IMR-90 (cell line): ENCODE results near the gene FCRL5. TPM values are rescaled to one million over a fixed set of nuclear protein-coding genes. Genes with fewer than 3 reads are reported as not detected.

ENCODE experiments used
- ATAC-seq: fragments of 200-7000 bp; cut with Tn5 transposase; 2 replicates; pipeline ENCODE4 v1.9.1; 2020; ENCODE audit warnings: low read depth, mild to moderate bottlenecking, moderate library complexity
- BruUV-seq: library from RNA; stranded (reverse); fragments of 400-500 nt; replicated peaks from 2 replicates; lab custom pipeline; 2021; lab: Mats Ljungman, UMichigan
- CTCF ChIA-PET: fragments of 300-600 bp; formaldehyde crosslinking; extraction: SDS; loops from one replicate; lab custom pipeline; 2021; ENCODE audit warnings: antibody characterized with exemption; lab: Yijun Ruan, JAX
- POLR2A ChIA-PET: fragments of 300-600 bp; sonication (Branson Sonifier 250); formaldehyde crosslinking; loops from one replicate; lab custom pipeline; 2022; ENCODE audit warnings: antibody characterized with exemption; ENCODE audit not compliant: unreplicated experiment; lab: Charles Lee
- DNase-seq: peaks from one replicate; pipeline ENCODE4 v3.0.0; 2013
- H2AFZ ChIP-seq: replicated peaks from 2 replicates; pipeline ENCODE3; 2013; ENCODE audit warnings: low read length, mild to moderate bottlenecking; ENCODE audit not compliant: poor library complexity
- H2AK5ac ChIP-seq: 2 replicates; pipeline ENCODE4 v1.6.1; 2013; ENCODE audit warnings: low read depth, low read length, inconsistent platforms
- H2AK9ac ChIP-seq: replicated peaks from 2 replicates; pipeline ENCODE3; 2013; ENCODE audit warnings: mild to moderate bottlenecking, low read depth, low read length, moderate library complexity; ENCODE audit not compliant: poor library complexity
- H2BK120ac ChIP-seq: 2 replicates; pipeline ENCODE4 v1.6.1; 2013; ENCODE audit warnings: low read depth, low read length, inconsistent platforms
- H2BK15ac ChIP-seq: 3 replicates; pipeline ENCODE4 v1.6.1; 2013; ENCODE audit warnings: low read depth, low read length, inconsistent platforms
- H2BK20ac ChIP-seq: 2 replicates; pipeline ENCODE4 v1.6.1; 2013; ENCODE audit warnings: low read depth, mild to moderate bottlenecking, inconsistent platforms, low read length, moderate library complexity
- H2BK5ac ChIP-seq: 2 replicates; pipeline ENCODE4 v1.6.1; 2013; ENCODE audit warnings: mild to moderate bottlenecking, low read depth, low read length, inconsistent platforms; ENCODE audit not compliant: poor library complexity, severe bottlenecking
- H3K14ac ChIP-seq: replicated peaks from 2 replicates; pipeline ENCODE4 v1.6.1; 2013; ENCODE audit warnings: low read depth, low read length, inconsistent platforms
- H3K18ac ChIP-seq: 2 replicates; pipeline ENCODE4 v1.6.1; 2013; ENCODE audit warnings: low read depth, low read length, control low read depth
- H3K23ac ChIP-seq: 2 replicates; pipeline ENCODE4 v1.6.1; 2013; ENCODE audit warnings: low read depth, low read length, inconsistent platforms
- H3K27ac ChIP-seq: 2 replicates; pipeline ENCODE4 v1.5.1; 2013; ENCODE audit warnings: mild to moderate bottlenecking, control low read depth, low read length; ENCODE audit not compliant: insufficient read depth
- H3K27me3 ChIP-seq: 2 replicates; pipeline ENCODE4 v1.6.1; 2013; ENCODE audit warnings: low read length; ENCODE audit not compliant: control insufficient read depth, insufficient read depth
- H3K36me3 ChIP-seq: 2 replicates; pipeline ENCODE4 v1.6.1; 2013; ENCODE audit warnings: low read length, mixed read lengths; ENCODE audit not compliant: control insufficient read depth, insufficient read depth
- H3K4ac ChIP-seq: 2 replicates; pipeline ENCODE4 v1.6.1; 2013; ENCODE audit warnings: low read depth, low read length, inconsistent platforms
- H3K4me1 ChIP-seq: 2 replicates; pipeline ENCODE4 v1.6.1; 2013; ENCODE audit warnings: low read length, mixed read lengths; ENCODE audit not compliant: control insufficient read depth, insufficient read depth
- H3K4me2 ChIP-seq: 2 replicates; pipeline ENCODE4 v1.6.1; 2013; ENCODE audit warnings: low read depth, mild to moderate bottlenecking, control low read depth, low read length, moderate library complexity
- H3K4me3 ChIP-seq: 2 replicates; pipeline ENCODE4 v1.5.1; 2013; ENCODE audit warnings: low read depth, mild to moderate bottlenecking, control low read depth, low read length, moderate library complexity; ENCODE audit not compliant: insufficient read depth
- H3K56ac ChIP-seq: 2 replicates; pipeline ENCODE4 v1.6.1; 2013; ENCODE audit warnings: low read length, inconsistent platforms; ENCODE audit not compliant: insufficient read depth; ENCODE audit errors: extremely low read depth
- H3K79me1 ChIP-seq, 2 experiments: 2 replicates each; pipeline ENCODE4 v1.6.1; 2013; ENCODE audit warnings: low read length in 2 of 2, inconsistent platforms in 1 of 2, low read depth in 1 of 2
- H3K9ac ChIP-seq: 2 replicates; pipeline ENCODE4 v1.6.1; 2013; ENCODE audit warnings: low read depth, low read length, control low read depth
- H3K9me1 ChIP-seq: 2 replicates; pipeline ENCODE4 v1.6.1; 2013; ENCODE audit warnings: low read length, inconsistent platforms; ENCODE audit not compliant: insufficient read depth
- H3K9me3 ChIP-seq: 2 replicates; pipeline ENCODE4 v1.6.1; 2013; ENCODE audit warnings: low read length; ENCODE audit not compliant: control insufficient read depth, insufficient read depth
- H4K20me1 ChIP-seq: 2 replicates; pipeline ENCODE4 v1.6.1; 2013; ENCODE audit warnings: low read length, inconsistent platforms; ENCODE audit not compliant: insufficient read depth
- H4K5ac ChIP-seq: 2 replicates; pipeline ENCODE4 v1.6.1; 2013; ENCODE audit warnings: mild to moderate bottlenecking, low read depth, low read length, control low read depth
- H4K8ac ChIP-seq, 2 experiments: 2 replicates each; pipeline ENCODE4 v1.6.1; 2013; ENCODE audit warnings: low read depth in 2 of 2, low read length in 2 of 2, control low read depth in 1 of 2, inconsistent platforms in 1 of 2
- H4K91ac ChIP-seq: 2 replicates; pipeline ENCODE4 v1.6.1; 2013; ENCODE audit warnings: low read depth, low read length, inconsistent platforms; ENCODE audit not compliant: insufficient read depth
- BHLHE40 ChIP-seq: fragments of 150-350 bp; IDR thresholded peaks from 2 replicates; pipeline ENCODE4 v1.6.1; 2016; ENCODE audit warnings: mild to moderate bottlenecking, low read depth, low read length
- CEBPB ChIP-seq: IDR thresholded peaks from 2 replicates; pipeline ENCODE4 v1.6.1; 2012; ENCODE audit warnings: low read depth, low read length, improper control_type of control experiment
- CHD1 ChIP-seq: IDR thresholded peaks from 2 replicates; pipeline ENCODE4 v1.6.1; 2012; ENCODE audit warnings: low read depth, low read length, improper control_type of control experiment
- FOS ChIP-seq: fragments of 150-350 bp; IDR thresholded peaks from 2 replicates; pipeline ENCODE4 v1.6.1; 2016; ENCODE audit warnings: low read depth, low read length
- MAFK ChIP-seq: IDR thresholded peaks from 2 replicates; pipeline ENCODE4 v1.6.1; 2012; ENCODE audit warnings: low read depth, low read length, improper control_type of control experiment
- MAZ ChIP-seq: IDR thresholded peaks from 2 replicates; pipeline ENCODE4 v1.6.1; 2012; ENCODE audit warnings: low read depth, mild to moderate bottlenecking, low read length, improper control_type of control experiment, moderate library complexity, borderline replicate concordance
- MXI1 ChIP-seq: IDR thresholded peaks from 2 replicates; pipeline ENCODE4 v1.6.1; 2012; ENCODE audit warnings: low read depth, mild to moderate bottlenecking, low read length, moderate library complexity, borderline replicate concordance
- NFE2L2 ChIP-seq: fragments of 150-350 bp; IDR thresholded peaks from 2 replicates; pipeline ENCODE4 v1.6.1; 2016; ENCODE audit warnings: low read depth, mild to moderate bottlenecking, low read length
- POLR2A ChIP-seq: IDR thresholded peaks from 2 replicates; pipeline ENCODE4 v1.6.1; 2012; ENCODE audit warnings: mild to moderate bottlenecking, low read depth, low read length
- RAD21 ChIP-seq: IDR thresholded peaks from 2 replicates; pipeline ENCODE4 v1.6.1; 2012; ENCODE audit warnings: low read length, improper control_type of control experiment
- RCOR1 ChIP-seq: IDR thresholded peaks from 2 replicates; pipeline ENCODE4 v1.6.1; 2012; ENCODE audit warnings: mild to moderate bottlenecking, low read length, improper control_type of control experiment; ENCODE audit not compliant: insufficient replicate concordance
- RFX5 ChIP-seq: IDR thresholded peaks from 2 replicates; pipeline ENCODE4 v1.8.0; 2012; ENCODE audit warnings: low read depth, mild to moderate bottlenecking, low read length, moderate library complexity
- SMC3 ChIP-seq: fragments of 150-350 bp; IDR thresholded peaks from 2 replicates; pipeline ENCODE4 v1.6.1; 2016; ENCODE audit warnings: low read depth, mild to moderate bottlenecking, antibody characterized with exemption, low read length, moderate library complexity
- WGBS, 2 experiments: methylation state at CpG; one replicate each; pipeline versions ENCODE4 v1.1.5 to v1.1.7; 2013; ENCODE audit warnings: missing lambda C conversion rate in 2 of 2; ENCODE audit not compliant: insufficient read length in 1 of 2; ENCODE audit errors: extremely low coverage in 2 of 2; 5-methylcytosine and 5-hydroxymethylcytosine counted together
- dilution Hi-C: fragments of 300-500 bp; cut with HindIII; formaldehyde crosslinking; loops from one replicate; pipeline ENCODE4 v1.14.3; 2018; ENCODE audit warnings: low sequenced_read_pairs; ENCODE audit not compliant: unreplicated experiment
- in situ Hi-C: fragments of 300-500 bp; cut with MboI; formaldehyde crosslinking; loops from 3 replicates; pipeline ENCODE4 v1.14.3; 2019; ENCODE audit warnings: low sequenced_read_pairs, inconsistent platforms, mixed read lengths
- intact Hi-C: fragments of 100-400 bp; cut with micrococcal nuclease; formaldehyde crosslinking; loops from 2 replicates; pipeline ENCODE4 v1.10.0; 2022
- polyA plus RNA-seq, 3 experiments: library from polyadenylated mRNA; depleted of rRNA; stranded (reverse); fragments of >200 nt; gene quantifications; 2 replicates each; pipeline ENCODE4 v1.2.3, GENCODE V29; 2012; ENCODE audit warnings: low replicate concordance in 1 of 3
- total RNA-seq: library from RNA; depleted of rRNA; stranded (reverse); fragments of >200 nt; gene quantifications from 2 replicates; pipeline ENCODE4 v1.2.3, GENCODE V29; 2012
- TF ChIP-seq, protein P1 (sequence below): fragments of 150-350 bp; IDR thresholded peaks from 2 replicates; pipeline ENCODE4 v1.6.1; 2016; ENCODE audit warnings: low read depth, mild to moderate bottlenecking, low read length, moderate library complexity, borderline replicate concordance
- TF ChIP-seq, protein P2 (sequence below): conservative IDR thresholded peaks from 2 replicates; pipeline ENCODE4 v1.5.1; 2012; ENCODE audit warnings: mild to moderate bottlenecking, low read depth, low read length, improper control_type of control experiment
- TF ChIP-seq, protein P3 (sequence below): fragments of 150-350 bp; IDR thresholded peaks from 2 replicates; pipeline ENCODE4 v1.6.1; 2017; ENCODE audit warnings: mild to moderate bottlenecking, antibody characterized with exemption, low read length, low read depth

Gene FCRL5
- total and polyA plus RNA-seq, 2 of the 4 experiments (the other 2 are of a cell fraction) = not detected

DNA sequence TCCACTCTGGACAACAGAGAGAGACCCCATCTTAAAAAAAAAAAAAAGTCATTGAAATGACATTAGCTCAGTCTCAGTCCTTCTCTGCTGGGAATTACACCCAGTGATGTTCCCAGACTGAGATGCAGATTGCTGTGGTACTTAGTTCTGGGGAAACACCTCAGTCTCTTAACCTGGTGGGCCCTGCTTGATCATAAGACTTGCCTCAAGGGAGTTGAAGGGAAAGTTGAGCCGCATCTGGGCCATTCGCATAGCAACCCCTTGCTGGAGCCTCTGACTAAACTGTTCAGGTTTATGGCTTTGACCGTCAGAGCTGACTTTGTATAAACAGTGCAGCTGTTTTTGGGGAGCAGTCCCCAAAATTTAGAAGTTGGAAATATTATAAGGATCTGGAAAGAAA lies 32.2 kb upstream of the FCRL5 start:
- no peak for ATAC-seq
- BruUV-seq = no TSS peak
- no peaks in the 10 kb centered on the region for H3K79me1 ChIP-seq
- H4K20me1 ChIP-seq = no peaks in the 10 kb centered on the region
- no peak for DNase-seq
- 86% methylated on average over 2 of the region's 3 CpGs; no CpG with 5 or more reads in 1 of the 2 experiments for WGBS, 2 experiments
- no peak overlapping the region for H3K4ac ChIP-seq
- no peak overlapping the region for H3K18ac ChIP-seq
- in situ Hi-C loops = no loop called here
- no peak overlapping the region for H3K9ac ChIP-seq
- H2BK20ac ChIP-seq = no peak overlapping the region
- ChIA-PET POLR2A (no interaction called here), CTCF (interaction anchor here (1.1 kb wide), 1 partner anchor 28 kb away, joined by 4 read pairs; no protein-coding TSS in a partner anchor)
- no peak overlapping the region for H2AK5ac ChIP-seq
- no peak overlapping the region for H3K27ac ChIP-seq
- H3K9me1 ChIP-seq = no peaks in the 10 kb centered on the region
- H2BK120ac ChIP-seq = no peak overlapping the region
- H3K4me3 ChIP-seq = no peak overlapping the region
- no peak overlapping the region for H2AFZ ChIP-seq
- no peaks in the 10 kb centered on the region for H3K36me3 ChIP-seq
- no peak overlapping the region for H3K4me2 ChIP-seq
- H4K5ac ChIP-seq = no peak overlapping the region
- no peak overlapping the region for H3K14ac ChIP-seq
- no peaks in the 10 kb centered on the region for H3K27me3 ChIP-seq
- H4K91ac ChIP-seq = no peak overlapping the region
- no peak overlapping the region for H2AK9ac ChIP-seq
- dilution Hi-C loops = no loop called here
- TF ChIP-seq CEBPB = no peak
- TF ChIP-seq, protein P1, sequence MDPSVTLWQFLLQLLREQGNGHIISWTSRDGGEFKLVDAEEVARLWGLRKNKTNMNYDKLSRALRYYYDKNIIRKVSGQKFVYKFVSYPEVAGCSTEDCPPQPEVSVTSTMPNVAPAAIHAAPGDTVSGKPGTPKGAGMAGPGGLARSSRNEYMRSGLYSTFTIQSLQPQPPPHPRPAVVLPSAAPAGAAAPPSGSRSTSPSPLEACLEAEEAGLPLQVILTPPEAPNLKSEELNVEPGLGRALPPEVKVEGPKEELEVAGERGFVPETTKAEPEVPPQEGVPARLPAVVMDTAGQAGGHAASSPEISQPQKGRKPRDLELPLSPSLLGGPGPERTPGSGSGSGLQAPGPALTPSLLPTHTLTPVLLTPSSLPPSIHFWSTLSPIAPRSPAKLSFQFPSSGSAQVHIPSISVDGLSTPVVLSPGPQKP = no peak
- no peak for TF ChIP-seq CHD1
- TF ChIP-seq MAZ = no peak
- TF ChIP-seq RFX5 = no peak
- TF ChIP-seq FOS = no peak
- TF ChIP-seq MAFK = no peak
- TF ChIP-seq, protein P2, sequence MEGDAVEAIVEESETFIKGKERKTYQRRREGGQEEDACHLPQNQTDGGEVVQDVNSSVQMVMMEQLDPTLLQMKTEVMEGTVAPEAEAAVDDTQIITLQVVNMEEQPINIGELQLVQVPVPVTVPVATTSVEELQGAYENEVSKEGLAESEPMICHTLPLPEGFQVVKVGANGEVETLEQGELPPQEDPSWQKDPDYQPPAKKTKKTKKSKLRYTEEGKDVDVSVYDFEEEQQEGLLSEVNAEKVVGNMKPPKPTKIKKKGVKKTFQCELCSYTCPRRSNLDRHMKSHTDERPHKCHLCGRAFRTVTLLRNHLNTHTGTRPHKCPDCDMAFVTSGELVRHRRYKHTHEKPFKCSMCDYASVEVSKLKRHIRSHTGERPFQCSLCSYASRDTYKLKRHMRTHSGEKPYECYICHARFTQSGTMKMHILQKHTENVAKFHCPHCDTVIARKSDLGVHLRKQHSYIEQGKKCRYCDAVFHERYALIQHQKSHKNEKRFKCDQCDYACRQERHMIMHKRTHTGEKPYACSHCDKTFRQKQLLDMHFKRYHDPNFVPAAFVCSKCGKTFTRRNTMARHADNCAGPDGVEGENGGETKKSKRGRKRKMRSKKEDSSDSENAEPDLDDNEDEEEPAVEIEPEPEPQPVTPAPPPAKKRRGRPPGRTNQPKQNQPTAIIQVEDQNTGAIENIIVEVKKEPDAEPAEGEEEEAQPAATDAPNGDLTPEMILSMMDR = no peak
- TF ChIP-seq, protein P3, sequence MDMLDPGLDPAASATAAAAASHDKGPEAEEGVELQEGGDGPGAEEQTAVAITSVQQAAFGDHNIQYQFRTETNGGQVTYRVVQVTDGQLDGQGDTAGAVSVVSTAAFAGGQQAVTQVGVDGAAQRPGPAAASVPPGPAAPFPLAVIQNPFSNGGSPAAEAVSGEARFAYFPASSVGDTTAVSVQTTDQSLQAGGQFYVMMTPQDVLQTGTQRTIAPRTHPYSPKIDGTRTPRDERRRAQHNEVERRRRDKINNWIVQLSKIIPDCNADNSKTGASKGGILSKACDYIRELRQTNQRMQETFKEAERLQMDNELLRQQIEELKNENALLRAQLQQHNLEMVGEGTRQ = no peak
- no peak for TF ChIP-seq RCOR1
- TF ChIP-seq POLR2A = no peak
- TF ChIP-seq NFE2L2 = no peak
- no peak for TF ChIP-seq SMC3
- no peak for TF ChIP-seq RAD21
- TF ChIP-seq MXI1 = no peak
- TF ChIP-seq BHLHE40 = no peak
- no peak overlapping the region for H3K56ac ChIP-seq
- no peaks in the 10 kb centered on the region for H3K4me1 ChIP-seq
- no peak overlapping the region for H2BK15ac ChIP-seq
- H2BK5ac ChIP-seq = no peak overlapping the region
- H3K9me3 ChIP-seq = no peaks in the 10 kb centered on the region
- H3K23ac ChIP-seq = no peak overlapping the region
- H4K8ac ChIP-seq = no peak overlapping the region
- intact Hi-C loops = loop anchor here (5.0 kb wide), 1 partner anchor 363 kb away; no protein-coding TSS in a partner anchor
